K562 (cell line): ENCODE data around the gene NUAK2. TPM values are rescaled to one million over a fixed set of nuclear protein-coding genes. Genes with fewer than 3 reads are reported as not detected.

Experiments used
- ARID3A ChIP-seq: IDR thresholded peaks from 2 replicates; pipeline ENCODE4 v1.6.1; 2012; ENCODE audit warnings: low read depth, low read length, improper control_type of control experiment, borderline replicate concordance
- CUX1 ChIP-seq: fragments of 200-800 bp; sonication (Bioruptor generic); IDR thresholded peaks from 2 replicates; pipeline ENCODE4 v1.6.1; 2016; ENCODE audit warnings: missing genetic modification characterization, missing compliant biosample characterization
- DMBX1 ChIP-seq: fragments of 250-450 bp; sonication (Bioruptor Pico); IDR thresholded peaks from 2 replicates; pipeline ENCODE4 v1.8.0; 2022; ENCODE audit warnings: inconsistent platforms, mild to moderate bottlenecking, moderate library complexity, borderline replicate concordance
- EGR1 ChIP-seq: fragments of 450-650 bp; conservative IDR thresholded peaks from 2 replicates; pipeline ENCODE4 v1.6.1; 2017; ENCODE audit warnings: mild to moderate bottlenecking
- ELK1 ChIP-seq: sonication (generic); formaldehyde crosslinking; IDR thresholded peaks from 2 replicates; pipeline ENCODE4 v1.8.1; 2022; ENCODE audit warnings: missing genetic modification reagents
- KLF16 ChIP-seq: IDR thresholded peaks from 2 replicates; pipeline ENCODE4 v1.6.1; 2016; ENCODE audit warnings: antibody characterized with exemption
- MAX ChIP-seq: sonication (generic); formaldehyde crosslinking; IDR thresholded peaks from 2 replicates; pipeline ENCODE4 v1.9.0; 2022; ENCODE audit warnings: mild to moderate bottlenecking, missing genetic modification reagents
- SMARCE1 ChIP-seq: fragments of 450-650 bp; IDR thresholded peaks from 2 replicates; pipeline ENCODE4 v1.7.1; 2016; ENCODE audit warnings: mild to moderate bottlenecking
- TCFL5 ChIP-seq: fragments of 250-450 bp; sonication (Bioruptor Pico); conservative IDR thresholded peaks from 2 replicates; pipeline ENCODE4 v1.6.1; 2021; ENCODE audit warnings: mild to moderate bottlenecking, moderate library complexity, matching md5 sums
- TRIM24 ChIP-seq, 2 experiments: fragments of 450-650 bp; IDR thresholded peaks; 2 replicates each; pipeline ENCODE4 v1.6.1; 2016
- YY1 ChIP-seq, 3 experiments: IDR thresholded peaks; 2 replicates each; pipeline ENCODE4 v1.6.1; 2011; ENCODE audit warnings: low read length in 2 of 3, mild to moderate bottlenecking in 2 of 3, moderate library complexity in 2 of 3, borderline replicate concordance in 1 of 3, control low read depth in 1 of 3, low read depth in 1 of 3; ENCODE audit not compliant: insufficient read depth in 3 of 3, insufficient replicate concordance in 2 of 3, control insufficient read depth in 1 of 3, insufficient read length in 1 of 3; ENCODE audit errors: extremely low read depth in 1 of 3
- ZBTB7A ChIP-seq: IDR thresholded peaks from 2 replicates; pipeline ENCODE4 v1.6.1; 2011; ENCODE audit warnings: low read depth, mild to moderate bottlenecking, low read length, moderate library complexity, borderline replicate concordance; ENCODE audit not compliant: control insufficient read depth
- polyA plus RNA-seq, 8 experiments: library from polyadenylated mRNA; depleted of rRNA in 4 of 8; stranded (reverse) in 5 of 8; unstranded in 3 of 8; fragments of >200 nt; fragmentation: Nextera tagmentation in 2 of 8; fragmentation: Illumina TruSeq in 1 of 8; extraction: Ambion mirVana in 2 of 8; extraction: Trizol in 1 of 8; gene quantifications; 2 replicates each; pipeline versions ENCODE4 v1.2.1 to v1.2.3, GENCODE V29; 2011 to 2014; ENCODE audit warnings: inconsistent platforms in 1 of 8, missing spikeins in 1 of 8
- total RNA-seq, 7 experiments: library from RNA; depleted of rRNA in 6 of 7; stranded (reverse); fragments of >200 nt in 6 of 7; fragmentation: Illumina TruSeq in 2 of 7; extraction: Trizol in 2 of 7; gene quantifications; 2 replicates each; pipeline versions ENCODE4 v1.2.1 to v1.2.3, GENCODE V29; 2011 to 2021; ENCODE audit warnings: low replicate concordance in 1 of 7

NUAK2 gene
- total and polyA plus RNA-seq, 9 of the 15 experiments (the other 6 are each of a cell fraction or from before 2014, with no cell fraction given), result 0.04 to 0.44 (median 0.14) TPM

GRCh38 chr1:205284420-205285144 is 37.0 kb downstream of the NUAK2 start (continued):
- TF ChIP-seq CUX1 (no peak), EGR1 (no peak), DMBX1 (CRISPR knock-in tag) (0 out of 2 replicates have a peak, but pooled peaks have one; percentile 34), ELK1 (no peak), TCFL5 (CRISPR knock-in tag) (no peak), KLF16 (no peak), MAX (CRISPR knock-in tag) (0 out of 2 replicates have a peak, but pooled peaks have one; percentile 11), ZBTB7A (peak; percentile 58; the same call in 1 of the 2 replicates), YY1 (IDR thresholded peaks at IDR 0.05; ENCODE audit: borderline replicate concordance in 1 of 3, control insufficient read depth in 1 of 3, extremely low read depth in 1 of 3, insufficient read depth in 3 of 3, insufficient read length in 1 of 3, insufficient replicate concordance in 2 of 3, low read depth in 1 of 3, low read length in 2 of 3) (peak; percentile 49 to 92 (median 86)), TRIM24 (IDR thresholded peaks at IDR 0.05) (peak; percentile 22 to 37; a peak in 1 of 4 replicates), SMARCE1 (peak; percentile 86), ARID3A (no peak)
